GM19463 (cell line): Measurements from ENCODE around the gene SLC25A47.
A peak's percentile ranks its signal among the peaks of the same experiment; 100 is the strongest.
"Not testable (repeated sequence)": the region's sequence is repeated elsewhere in the genome, so short reads cannot be mapped to it uniquely, and the experiment has no call there.

ENCODE experiments used
- ATAC-seq: cut with Tn5 transposase; IDR thresholded peaks from one replicate; pipeline ENCODE4 v1.9.1; 2021; ENCODE audit warnings: mild to moderate bottlenecking, moderate library complexity; ENCODE audit not compliant: unreplicated experiment

SLC25A47 gene

GRCh38 chr14:100304825-100305323 is 18.3 kb upstream of the SLC25A47 start:
- ATAC-seq: no peak

GRCh38 chr14:100305324-100306100 is 17.6 kb upstream of the SLC25A47 start:
- no peak for ATAC-seq

- ATAC-seq: peak; percentile 89
These were observed 16.8 kb upstream of the SLC25A47 start, which contains the start of gene SLC25A29 for GRCh38 chr14:100306101-100306997. Gene SLC25A29, minus strand, starts transcription at chr14:100306444. Its CDS starts 212 bp downstream, at chr14:100306232.

- ATAC-seq: peak; percentile 5
These were observed 16.0 kb upstream of the SLC25A47 start for GRCh38 chr14:100306998-100307765.

- ATAC-seq: no peak
These were observed 15.2 kb upstream of the SLC25A47 start for GRCh38 chr14:100307766-100308426.

GRCh38 chr14:100308427-100308792 is 14.7 kb upstream of the SLC25A47 start:
- ATAC-seq: not testable (repeated sequence)

- no peak for ATAC-seq
These were observed 14.0 kb upstream of the SLC25A47 start for GRCh38 chr14:100309028-100309737.

- not testable (repeated sequence) for ATAC-seq
These were observed 10.8 kb upstream of the SLC25A47 start for GRCh38 chr14:100312110-100312876.

GRCh38 chr14:100312877-100313400 is 10.2 kb upstream of the SLC25A47 start:
- ATAC-seq: no peak

GRCh38 chr14:100313464-100314230 is 9.5 kb upstream of the SLC25A47 start:
- no peak for ATAC-seq

GRCh38 chr14:100314724-100315123 is 8.4 kb upstream of the SLC25A47 start:
- ATAC-seq: no peak

- no peak for ATAC-seq
These were observed 5.8 kb upstream of the SLC25A47 start for GRCh38 chr14:100317389-100317788.

GRCh38 chr14:100317912-100318808 is 5.0 kb upstream of the SLC25A47 start:
- peak; percentile 93 for ATAC-seq

- no peak for ATAC-seq
These were observed 2.8 kb upstream of the SLC25A47 start for GRCh38 chr14:100320157-100320856.

- ATAC-seq: no peak
These were observed 1.5 kb upstream of the SLC25A47 start for GRCh38 chr14:100321473-100322137.
